K562 (cell line): Measurements from ENCODE around the gene FAM234A. TPM values are rescaled to one million over a fixed set of nuclear protein-coding genes. Genes with fewer than 3 reads are reported as not detected.

ENCODE experiments used
- ATAC-seq: fragments of 200-7000 bp; cut with Tn5 transposase; 3 replicates; pipeline ENCODE4 v1.9.1; 2020; ENCODE audit warnings: moderate library complexity
- BruUV-seq: library from RNA; stranded (reverse); fragments of 400-500 nt; replicated peaks from 2 replicates; lab custom pipeline; 2021; lab: Mats Ljungman, UMichigan
- CTCF ChIA-PET: fragments of 300-600 bp; formaldehyde crosslinking; extraction: SDS; loops from one replicate; lab custom pipeline; 2021; ENCODE audit warnings: low intra/inter-chr PET ratio; lab: Yijun Ruan, JAX
- POLR2A ChIA-PET: fragments of 300-600, 350-650 bp; sonication (Branson Sonifier 250); formaldehyde crosslinking; extraction: SDS; loops from one replicate; lab custom pipeline; 2021; ENCODE audit warnings: antibody characterized with exemption, inconsistent platforms; lab: Yijun Ruan, JAX
- DNase-seq, 4 experiments: peaks; one replicate each; pipeline versions ENCODE4 v3.0.0 to v3.0.0-alpha.2; 2011 to 2018; ENCODE audit warnings: low spot score in 3 of 4, mixed read lengths in 3 of 4; ENCODE audit errors: extremely low read depth in 1 of 4
- FAIRE-seq: peaks from 2 replicates; lab custom pipeline; 2011; peaks lifted over from hg19 to GRCh38; lab: Jason Lieb, UNC
- H2AFZ ChIP-seq: 2 replicates; pipeline ENCODE4 v1.6.0; 2011; ENCODE audit warnings: low read depth, low read length, control low read depth, inconsistent platforms
- H3K27ac ChIP-seq: fragments of 200-600 bp; 3 replicates; pipeline ENCODE4 v1.8.0; 2011; ENCODE audit warnings: low read depth, mild to moderate bottlenecking, control low read depth, inconsistent platforms, low read length, moderate library complexity, mixed read lengths; ENCODE audit errors: extremely low read depth
- H3K27me3 ChIP-seq, 2 experiments: fragments of 300-600 bp in 1 of 2; 2 replicates in 1 of 2; 3 replicates in 1 of 2; pipeline versions ENCODE4 v1.6.0 to v1.8.0; 2011; ENCODE audit warnings: inconsistent platforms in 2 of 2, low read length in 2 of 2, mild to moderate bottlenecking in 1 of 2, mixed read lengths in 1 of 2, moderate library complexity in 1 of 2; ENCODE audit not compliant: control insufficient read depth in 2 of 2, insufficient read depth in 2 of 2
- H3K36me3 ChIP-seq: fragments of 300-600 bp; 3 replicates; pipeline ENCODE4 v1.8.0; 2011; ENCODE audit warnings: mild to moderate bottlenecking, low read length, inconsistent platforms; ENCODE audit not compliant: control insufficient read depth, insufficient read depth
- H3K4me1 ChIP-seq, 2 experiments: fragments of 200-600 bp in 1 of 2; replicated peaks in 1 of 2; 2 replicates in 1 of 2; 3 replicates in 1 of 2; pipeline versions ENCODE4 v1.5.1 to v1.8.0; 2011; ENCODE audit warnings: inconsistent platforms in 2 of 2, low read length in 2 of 2, mild to moderate bottlenecking in 1 of 2, mixed read lengths in 1 of 2, moderate library complexity in 1 of 2; ENCODE audit not compliant: control insufficient read depth in 2 of 2, insufficient read depth in 2 of 2
- H3K4me2 ChIP-seq: 2 replicates; pipeline ENCODE4 v1.6.1; 2011; ENCODE audit warnings: low read length, control low read depth, inconsistent platforms, mixed read lengths; ENCODE audit not compliant: insufficient read depth
- H3K4me3 ChIP-seq: fragments of 200-600 bp; sonication (generic), shearing (Covaris generic); 2 replicates; pipeline ENCODE4 v1.5.1; 2016; ENCODE audit warnings: control low read depth, inconsistent platforms
- H3K79me2 ChIP-seq: fragments of 200-600 bp; 3 replicates; pipeline ENCODE4 v1.8.0; 2011; ENCODE audit warnings: low read length, inconsistent platforms; ENCODE audit not compliant: control insufficient read depth, insufficient read depth
- H3K9ac ChIP-seq, 2 experiments: 2 replicates each; pipeline versions ENCODE4 v1.6.0 to v1.6.1; 2011; ENCODE audit warnings: low read depth in 2 of 2, low read length in 2 of 2, control low read depth in 1 of 2, inconsistent platforms in 1 of 2, mild to moderate bottlenecking in 1 of 2, mixed read lengths in 1 of 2; ENCODE audit not compliant: insufficient read depth in 1 of 2
- H3K9me1 ChIP-seq: one replicate; pipeline ENCODE4 v1.6.0; 2011; ENCODE audit warnings: inconsistent platforms, mild to moderate bottlenecking, low read length, moderate library complexity; ENCODE audit not compliant: control insufficient read depth, insufficient read depth
- H3K9me3 ChIP-seq: replicated peaks from 2 replicates; pipeline ENCODE4 v1.5.1; 2011; ENCODE audit warnings: low read depth, low read length, inconsistent platforms; ENCODE audit not compliant: control insufficient read depth, insufficient read depth
- H4K20me1 ChIP-seq: replicated peaks from 2 replicates; pipeline ENCODE4 v1.6.1; 2011; ENCODE audit warnings: low read length, inconsistent platforms, mixed read lengths; ENCODE audit not compliant: control insufficient read depth, insufficient read depth
- CTBP1 ChIP-seq: fragments of 450-650 bp; IDR thresholded peaks from 2 replicates; pipeline ENCODE4 v1.6.1; 2016; ENCODE audit warnings: borderline replicate concordance
- JUNB ChIP-seq: fragments of 450-650 bp; formaldehyde crosslinking; conservative IDR thresholded peaks from 2 replicates; pipeline ENCODE4 v1.4.0; 2020; ENCODE audit warnings: mild to moderate bottlenecking
- MTA1 ChIP-seq: fragments of 450-650 bp; IDR thresholded peaks from 2 replicates; pipeline ENCODE4 v1.6.1; 2017; ENCODE audit warnings: borderline replicate concordance
- PCBP1 ChIP-seq: fragments of 200-400 bp; formaldehyde crosslinking; IDR thresholded peaks from 2 replicates; pipeline ENCODE4 v1.6.1; 2018; ENCODE audit warnings: mild to moderate bottlenecking, low read depth, low read length; ENCODE audit not compliant: poor library complexity, severe bottlenecking
- PHF8 ChIP-seq: fragments of 200-600 bp; sonication (generic); IDR thresholded peaks from 2 replicates; pipeline ENCODE4 v1.6.1; 2012; ENCODE audit warnings: mixed run types, mild to moderate bottlenecking, inconsistent platforms, low read length, moderate library complexity, borderline replicate concordance
- RB1 ChIP-seq: fragments of 450-650 bp; IDR thresholded peaks from 2 replicates; pipeline ENCODE4 v1.6.1; 2017; ENCODE audit warnings: low read depth, mild to moderate bottlenecking
- SMC3 ChIP-seq: conservative IDR thresholded peaks from 2 replicates; pipeline ENCODE4 v1.6.1; 2011; ENCODE audit warnings: low read depth, low read length, improper control_type of control experiment; ENCODE audit not compliant: insufficient read depth
- SUPT5H ChIP-seq: fragments of 450-650 bp; IDR thresholded peaks from 2 replicates; pipeline ENCODE4 v1.6.1; 2016
- UBTF ChIP-seq, 2 experiments: IDR thresholded peaks; 2 replicates each; pipeline ENCODE4 v1.6.1; 2012; ENCODE audit warnings: improper control_type of control experiment in 2 of 2, low read depth in 2 of 2, low read length in 2 of 2, borderline replicate concordance in 1 of 2
- YY1 ChIP-seq, 3 experiments: IDR thresholded peaks; 2 replicates each; pipeline ENCODE4 v1.6.1; 2011; ENCODE audit warnings: low read length in 2 of 3, mild to moderate bottlenecking in 2 of 3, moderate library complexity in 2 of 3, borderline replicate concordance in 1 of 3, control low read depth in 1 of 3, low read depth in 1 of 3; ENCODE audit not compliant: insufficient read depth in 3 of 3, insufficient replicate concordance in 2 of 3, control insufficient read depth in 1 of 3, insufficient read length in 1 of 3; ENCODE audit errors: extremely low read depth in 1 of 3
- ZBTB7A ChIP-seq: IDR thresholded peaks from 2 replicates; pipeline ENCODE4 v1.6.1; 2011; ENCODE audit warnings: low read depth, mild to moderate bottlenecking, low read length, moderate library complexity, borderline replicate concordance; ENCODE audit not compliant: control insufficient read depth
- ZFX ChIP-seq: sonication (generic); formaldehyde crosslinking; IDR thresholded peaks from 2 replicates; pipeline ENCODE4 v1.8.0; 2022; ENCODE audit warnings: mild to moderate bottlenecking, missing genetic modification reagents, moderate library complexity
- ZZZ3 ChIP-seq: fragments of 450-650 bp; IDR thresholded peaks from 2 replicates; pipeline ENCODE4 v1.6.1; 2016; ENCODE audit warnings: antibody characterized with exemption, mild to moderate bottlenecking, moderate library complexity
- WGBS: fragments of 100-300 bp; shearing (Covaris generic); methylation state at CpG from one replicate; pipeline ENCODE4 v1.1.6; 2016; ENCODE audit warnings: low coverage, mixed read lengths; ENCODE audit not compliant: insufficient coverage; ENCODE audit errors: missing lambda C conversion rate; 5-methylcytosine and 5-hydroxymethylcytosine counted together
- in situ Hi-C: fragments of 300-500 bp; cut with MboI; formaldehyde crosslinking; loops from 4 replicates; pipeline ENCODE4 v1.15.0; 2018; ENCODE audit warnings: inconsistent platforms, mixed read lengths
- intact Hi-C: fragments of 100-400 bp; cut with micrococcal nuclease; formaldehyde crosslinking; loops from 2 replicates; pipeline ENCODE4 v1.14.2; 2022
- polyA plus RNA-seq, 8 experiments: library from polyadenylated mRNA; depleted of rRNA in 4 of 8; stranded (reverse) in 5 of 8; unstranded in 3 of 8; fragments of >200 nt; fragmentation: Nextera tagmentation in 2 of 8; fragmentation: Illumina TruSeq in 1 of 8; extraction: Ambion mirVana in 2 of 8; extraction: Trizol in 1 of 8; gene quantifications; 2 replicates each; pipeline versions ENCODE4 v1.2.1 to v1.2.3, GENCODE V29; 2011 to 2014; ENCODE audit warnings: inconsistent platforms in 1 of 8, missing spikeins in 1 of 8
- total RNA-seq, 7 experiments: library from RNA; depleted of rRNA in 6 of 7; stranded (reverse); fragments of >200 nt in 6 of 7; fragmentation: Illumina TruSeq in 2 of 7; extraction: Trizol in 2 of 7; gene quantifications; 2 replicates each; pipeline versions ENCODE4 v1.2.1 to v1.2.3, GENCODE V29; 2011 to 2021; ENCODE audit warnings: low replicate concordance in 1 of 7

The FAM234A gene
- total and polyA plus RNA-seq, 9 of the 15 experiments (the other 6 are each of a cell fraction or from before 2014, with no cell fraction given) = 1.0 to 47.9 (median 15.0) TPM

GRCh38 chr16:280005-280460 is 45.4 kb downstream of the FAM234A start:
- no peaks in the 10 kb centered on the region for H3K79me2 ChIP-seq
- FAIRE-seq (no peak), ATAC-seq (no peak), DNase-seq (peak in 2 of 4 experiments; percentile 66 to 67)
- 13% methylated on average over 24 of the region's 47 CpGs for WGBS
- no peak overlapping the region for H3K27ac ChIP-seq
- no TSS peak for BruUV-seq
- H3K9me3 ChIP-seq = no peaks in the 10 kb centered on the region
- H3K27me3 ChIP-seq = no peaks in the 10 kb centered on the region
- H4K20me1 ChIP-seq = no peaks in the 10 kb centered on the region
- H3K36me3 ChIP-seq = no peaks in the 10 kb centered on the region
- no peaks in the 10 kb centered on the region for H3K9me1 ChIP-seq
- in situ Hi-C loops = no loop called here
- H2AFZ ChIP-seq = 0 out of 2 replicates have a peak overlapping the region, but pooled peaks have one; percentile 55
- POLR2A ChIA-PET = no interaction called here
- H3K9ac ChIP-seq = peak overlapping the region in 1 of 2 experiments; percentile 52; a peak in 1 of 4 replicates
- CTCF ChIA-PET = no interaction called here
- peaks cover 0 to 64% of the 10 kb centered on the region in 2 experiments; a peak in 2 of 5 replicates for H3K4me1 ChIP-seq
- H3K4me2 ChIP-seq = no peak overlapping the region
- intact Hi-C loops = no loop called here
- H3K4me3 ChIP-seq = peak overlapping the region; percentile 23
- TF ChIP-seq SUPT5H (no peak), MTA1 (no peak), ZBTB7A (peak; percentile 63; the same call in 1 of the 2 replicates), ZZZ3 (no peak), SMC3 (no peak)

DNA sequence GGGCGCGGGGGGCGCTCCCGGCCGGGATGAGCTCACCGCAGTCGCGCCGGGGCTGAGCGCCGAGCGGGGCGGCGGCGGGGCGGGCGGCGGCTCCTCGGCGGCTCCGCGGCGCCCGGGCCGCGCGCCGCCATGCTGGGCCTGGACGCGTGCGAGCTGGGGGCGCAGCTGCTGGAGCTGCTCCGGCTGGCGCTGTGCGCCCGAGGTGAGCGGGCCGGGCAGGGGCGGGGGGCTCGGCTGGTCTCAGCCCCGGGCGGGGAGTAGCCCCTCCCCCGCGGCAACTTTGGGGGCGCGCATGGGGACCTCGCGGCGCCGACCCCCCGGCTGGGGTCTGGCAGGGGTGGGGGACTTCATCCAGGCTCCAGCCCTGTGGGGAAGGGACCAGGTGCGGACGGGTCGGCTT is 45.9 kb downstream of the FAM234A start, which contains the start of gene ARHGDIG:
Gene ARHGDIG (plus strand): TSS at position 40 of the 400 bp plus-strand sequence. CDS start 90 bp downstream, at position 130.
- H3K9me3 ChIP-seq = no peaks in the 10 kb centered on the region
- peak within 1 kb of the TSS; percentile 42 for H3K4me3 ChIP-seq
- peak in 3 of 4 experiments; percentile 52 to 77 (median 73) for DNase-seq
- H3K27me3 ChIP-seq = no peaks in the 10 kb centered on the region
- H3K9me1 ChIP-seq = no peaks in the 10 kb centered on the region
- H3K9ac ChIP-seq = peak within 1 kb of the TSS; percentile 30 to 88; a peak in 3 of 4 replicates
- CTCF ChIA-PET = no interaction called here
- BruUV-seq = no TSS peak
- H3K36me3 ChIP-seq = no peaks in the 10 kb centered on the region
- H3K79me2 ChIP-seq = no peaks in the 10 kb centered on the region
- FAIRE-seq = no peak
- TF ChIP-seq PCBP1 (peak; percentile 11), PHF8 (peak; percentile 35; the same call in 1 of the 2 replicates), YY1 (IDR thresholded peaks at IDR 0.05; ENCODE audit: borderline replicate concordance in 1 of 3, control insufficient read depth in 1 of 3, extremely low read depth in 1 of 3, insufficient read depth in 3 of 3, insufficient read length in 1 of 3, insufficient replicate concordance in 2 of 3, low read depth in 1 of 3, low read length in 2 of 3) (peak in 1 of 3 experiments; percentile 20), JUNB (CRISPR knock-in tag) (no peak), ZFX (CRISPR knock-in tag) (peak; percentile 45), CTBP1 (no peak), UBTF (IDR thresholded peaks at IDR 0.05; ENCODE audit: borderline replicate concordance in 1 of 2, low read depth in 2 of 2, low read length in 2 of 2) (0 out of 4 replicates have a peak, but pooled peaks of 1 of the 2 experiments have one; percentile 25), RB1 (0 out of 2 replicates have a peak, but pooled peaks have one; percentile 11)
- POLR2A ChIA-PET = no interaction called here
- peaks cover 0 to 63% of the 10 kb centered on the region in 2 experiments; a peak in 2 of 5 replicates for H3K4me1 ChIP-seq
- in situ Hi-C loops (no loop called here), intact Hi-C loops (no loop called here)
- peak; percentile 48 for ATAC-seq
- peak within 1 kb of the TSS; percentile 68; the same call in 1 of the 2 replicates for H2AFZ ChIP-seq
- no peak within 1 kb of the TSS for H3K4me2 ChIP-seq
- no peaks in the 10 kb centered on the region for H4K20me1 ChIP-seq
- H3K27ac ChIP-seq = no peak within 1 kb of the TSS
- 0% methylated on average over 13 of the region's 54 CpGs for WGBS
